HepG2 (cell line): ENCODE measurements around the gene ZFAND6. TPM values are rescaled to one million over a fixed set of nuclear protein-coding genes. Genes with fewer than 3 reads are reported as not detected.

ENCODE experiments used
- ATAC-seq: fragments of 200-7000 bp; cut with Tn5 transposase; 3 replicates; pipeline ENCODE4 v1.9.1; 2020; ENCODE audit warnings: mild to moderate bottlenecking, moderate library complexity
- BruUV-seq: library from RNA; stranded (reverse); fragments of 400-500 nt; replicated peaks from 2 replicates; lab custom pipeline; 2021; lab: Mats Ljungman, UMichigan
- CTCF ChIA-PET: fragments of 300-600 bp; formaldehyde crosslinking; extraction: SDS; loops from one replicate; lab custom pipeline; 2021; ENCODE audit warnings: low total read pairs, inconsistent platforms, low intra/inter-chr PET ratio; lab: Yijun Ruan, JAX
- POLR2A ChIA-PET: fragments of 350-600 bp; sonication (Branson Sonifier 250); formaldehyde crosslinking; loops from one replicate; lab custom pipeline; 2020; ENCODE audit warnings: antibody characterized with exemption, inconsistent platforms; lab: Yijun Ruan, JAX
- DNase-seq: peaks from one replicate; pipeline ENCODE4 v3.0.0-alpha.2; 2015; ENCODE audit warnings: low spot score
- FAIRE-seq: peaks from 3 replicates; lab custom pipeline; 2011; peaks lifted over from hg19 to GRCh38; lab: Jason Lieb, UNC
- H2AFZ ChIP-seq: one replicate; pipeline ENCODE4 v1.6.1; 2011; ENCODE audit warnings: low read length, inconsistent platforms
- H3K27ac ChIP-seq: fragments of 300-600 bp; 3 replicates; pipeline ENCODE4 v1.8.0; 2011; ENCODE audit warnings: mixed run types, mild to moderate bottlenecking, mixed read lengths, low read length, inconsistent platforms; ENCODE audit not compliant: insufficient read depth; ENCODE audit errors: extremely low read length
- H3K27me3 ChIP-seq, 2 experiments: fragments of 200-600 bp in 1 of 2; 2 replicates in 1 of 2; 3 replicates in 1 of 2; pipeline versions ENCODE4 v1.6.0 to v1.8.0; 2011; ENCODE audit warnings: low read length in 2 of 2, mild to moderate bottlenecking in 2 of 2, moderate library complexity in 2 of 2, inconsistent platforms in 1 of 2; ENCODE audit not compliant: insufficient read depth in 2 of 2, control insufficient read depth in 1 of 2
- H3K36me3 ChIP-seq, 2 experiments: fragments of 200-600 bp in 1 of 2; replicated peaks in 1 of 2; 2 replicates in 1 of 2; 3 replicates in 1 of 2; pipeline versions ENCODE4 v1.5.1 to v1.8.0; 2011; ENCODE audit warnings: low read length in 2 of 2, inconsistent platforms in 1 of 2; ENCODE audit not compliant: insufficient read depth in 2 of 2, control insufficient read depth in 1 of 2
- H3K4me1 ChIP-seq: 2 replicates; pipeline ENCODE4 v1.5.1; 2012; ENCODE audit warnings: low read length, inconsistent platforms; ENCODE audit not compliant: insufficient read depth
- H3K4me2 ChIP-seq: 2 replicates; pipeline ENCODE4 v1.6.0; 2011; ENCODE audit warnings: low read depth, low read length, inconsistent platforms
- H3K4me3 ChIP-seq, 3 experiments: fragments of 200-600 bp in 1 of 3; sonication (generic), shearing (Covaris generic) in 1 of 3; replicated peaks in 1 of 3; 2 replicates each; pipeline ENCODE4 v1.5.1; 2011 to 2016; ENCODE audit warnings: low read length in 3 of 3, inconsistent platforms in 2 of 3, low read depth in 2 of 3, mild to moderate bottlenecking in 2 of 3, control low read depth in 1 of 3, mixed read lengths in 1 of 3; ENCODE audit not compliant: insufficient read depth in 1 of 3
- H3K79me2 ChIP-seq: one replicate; pipeline ENCODE4 v1.6.1; 2011; ENCODE audit warnings: low read length, inconsistent platforms; ENCODE audit not compliant: insufficient read depth
- H3K9ac ChIP-seq: 2 replicates; pipeline ENCODE4 v1.6.0; 2011; ENCODE audit warnings: mild to moderate bottlenecking, low read depth, low read length, inconsistent platforms; ENCODE audit not compliant: insufficient read depth
- H3K9me3 ChIP-seq: 2 replicates; pipeline ENCODE4 v1.5.1; 2012; ENCODE audit warnings: mild to moderate bottlenecking, low read length
- H4K20me1 ChIP-seq: 2 replicates; pipeline ENCODE4 v1.6.0; 2011; ENCODE audit warnings: inconsistent platforms, mild to moderate bottlenecking, low read length, moderate library complexity; ENCODE audit not compliant: insufficient read depth
- BHLHE40 ChIP-seq: IDR thresholded peaks from 2 replicates; pipeline ENCODE4 v1.6.1; 2011; ENCODE audit warnings: low read length, improper control_type of control experiment
- CHD2 ChIP-seq: IDR thresholded peaks from 2 replicates; pipeline ENCODE4 v1.6.1; 2011; ENCODE audit warnings: low read depth, low read length, improper control_type of control experiment
- RCOR2 ChIP-seq: IDR thresholded peaks from 2 replicates; pipeline ENCODE4 v1.6.1; 2016; ENCODE audit warnings: missing biosample characterization, missing genetic modification reagents
- RNF219 ChIP-seq: sonication (generic); formaldehyde crosslinking; IDR thresholded peaks from 2 replicates; pipeline ENCODE4 v1.5.0; 2020; ENCODE audit warnings: mild to moderate bottlenecking, missing genetic modification reagents
- SIX1 ChIP-seq: sonication (generic); formaldehyde crosslinking; IDR thresholded peaks from 2 replicates; pipeline ENCODE4 v1.4.0; 2020; ENCODE audit warnings: missing genetic modification reagents, borderline replicate concordance
- SP1 ChIP-seq, 2 experiments: fragments of 450-650 bp in 1 of 2; sonication (generic) in 1 of 2; formaldehyde crosslinking in 1 of 2; IDR thresholded peaks; 2 replicates each; pipeline versions ENCODE4 v1.4.0 to v1.6.1; 2016 to 2020; ENCODE audit warnings: missing genetic modification reagents in 1 of 2
- STAT5B ChIP-seq: sonication (generic); formaldehyde crosslinking; IDR thresholded peaks from 2 replicates; pipeline ENCODE4 v1.4.0; 2020; ENCODE audit warnings: missing genetic modification reagents
- ZBTB7B ChIP-seq: sonication (generic); formaldehyde crosslinking; IDR thresholded peaks from 2 replicates; pipeline ENCODE4 v1.4.0; 2020; ENCODE audit warnings: missing genetic modification reagents
- ZFX ChIP-seq: sonication (generic); formaldehyde crosslinking; IDR thresholded peaks from 2 replicates; pipeline ENCODE4 v1.4.0; 2020; ENCODE audit warnings: mild to moderate bottlenecking, low read depth, missing genetic modification reagents, moderate library complexity
- ZKSCAN5 ChIP-seq: sonication (generic); formaldehyde crosslinking; IDR thresholded peaks from 2 replicates; pipeline ENCODE4 v1.5.1; 2020; ENCODE audit warnings: mild to moderate bottlenecking, missing genetic modification reagents
- ZNF260 ChIP-seq: sonication (generic); formaldehyde crosslinking; IDR thresholded peaks from 2 replicates; pipeline ENCODE4 v1.4.0; 2020; ENCODE audit warnings: missing genetic modification reagents, low read depth, mild to moderate bottlenecking, borderline replicate concordance
- WGBS: methylation state at CpG from one replicate; pipeline ENCODE4 v1.1.6; 2017; ENCODE audit warnings: low lambda C conversion rate; 5-methylcytosine and 5-hydroxymethylcytosine counted together
- in situ Hi-C: cut with HindIII; loops from 2 replicates; pipeline ENCODE4 v1.10.0; 2017; ENCODE audit warnings: low pct_unique_long_range_greater_than_20kb; ENCODE audit not compliant: extremely low pct_ligation_motif_present
- intact Hi-C: fragments of 100-400 bp; cut with micrococcal nuclease; formaldehyde crosslinking; loops from one replicate; pipeline ENCODE4 v1.10.0; 2022; ENCODE audit not compliant: unreplicated experiment
- polyA plus RNA-seq, 8 experiments: library from polyadenylated mRNA; depleted of rRNA in 3 of 8; stranded (reverse) in 7 of 8; unstranded in 1 of 8; fragments of >200 nt; fragmentation: Illumina TruSeq in 4 of 8; extraction: Trizol in 4 of 8; gene quantifications; 2 replicates each; pipeline versions ENCODE4 v1.2.1 to v1.2.3, GENCODE V29; 2011 to 2016; ENCODE audit warnings: low read depth in 4 of 8, missing spikeins in 1 of 8, mixed read lengths in 1 of 8; ENCODE audit not compliant: insufficient read depth in 1 of 8
- total RNA-seq, 5 experiments: library from RNA; depleted of rRNA; stranded (reverse); fragments of >200 nt; fragmentation: Illumina TruSeq; extraction: Trizol; gene quantifications; 2 replicates each; pipeline ENCODE4 v1.2.3, GENCODE V29; 2016; ENCODE audit warnings: low read depth in 1 of 5
- TF ChIP-seq, protein P1 (sequence below): IDR thresholded peaks from 2 replicates; pipeline ENCODE4 v1.6.1; 2012; ENCODE audit warnings: low read depth, low read length, improper control_type of control experiment
- TF ChIP-seq, protein P2 (sequence below): sonication (generic); formaldehyde crosslinking; IDR thresholded peaks from 2 replicates; pipeline ENCODE4 v1.9.0; 2021; ENCODE audit warnings: missing genetic modification reagents, mild to moderate bottlenecking, borderline replicate concordance
- TF ChIP-seq, protein P3 (sequence below): sonication (generic); formaldehyde crosslinking; IDR thresholded peaks from 2 replicates; pipeline ENCODE4 v1.4.0; 2020; ENCODE audit warnings: missing genetic modification reagents

Gene ZFAND6
- total and polyA plus RNA-seq, 2 of the 13 experiments (the other 11 are each of a cell fraction or from before 2014, with no cell fraction given) = 84.2 to 115 TPM

- BruUV-seq = no TSS peak
- POLR2A ChIA-PET = no interaction called here
- no peaks in the 10 kb centered on the region for H3K4me1 ChIP-seq
- no peaks in the 10 kb centered on the region for H3K9me3 ChIP-seq
- H3K9ac ChIP-seq = no peak overlapping the region
- no peak overlapping the region for H3K27ac ChIP-seq
- H3K36me3 ChIP-seq = peaks cover 6 to 15% of the 10 kb centered on the region in 2 experiments; a peak in 4 of 5 replicates
- no peaks in the 10 kb centered on the region for H4K20me1 ChIP-seq
- in situ Hi-C loops = no loop called here
- H3K27me3 ChIP-seq = no peaks in the 10 kb centered on the region
- FAIRE-seq (no peak), DNase-seq (no peak), ATAC-seq (no peak)
- no peak overlapping the region for H2AFZ ChIP-seq
- intact Hi-C loops = no loop called here
- TF ChIP-seq, protein P1, sequence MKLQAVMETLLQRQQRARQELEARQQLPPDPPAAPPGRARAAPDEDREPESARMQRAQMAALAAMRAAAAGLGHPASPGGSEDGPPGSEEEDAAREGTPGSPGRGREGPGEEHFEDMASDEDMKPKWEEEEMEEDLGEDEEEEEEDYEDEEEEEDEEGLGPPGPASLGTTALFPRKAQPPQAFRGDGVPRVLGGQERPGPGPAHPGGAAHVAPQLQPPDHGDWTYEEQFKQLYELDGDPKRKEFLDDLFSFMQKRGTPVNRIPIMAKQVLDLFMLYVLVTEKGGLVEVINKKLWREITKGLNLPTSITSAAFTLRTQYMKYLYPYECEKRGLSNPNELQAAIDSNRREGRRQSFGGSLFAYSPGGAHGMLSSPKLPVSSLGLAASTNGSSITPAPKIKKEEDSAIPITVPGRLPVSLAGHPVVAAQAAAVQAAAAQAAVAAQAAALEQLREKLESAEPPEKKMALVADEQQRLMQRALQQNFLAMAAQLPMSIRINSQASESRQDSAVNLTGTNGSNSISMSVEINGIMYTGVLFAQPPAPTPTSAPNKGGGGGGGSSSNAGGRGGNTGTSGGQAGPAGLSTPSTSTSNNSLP = no peak
- TF ChIP-seq ZBTB7B (CRISPR knock-in tag) (no peak), ZFX (no peak), RNF219 (no peak), CHD2 (no peak), ZNF260 (CRISPR knock-in tag) (no peak), RCOR2 (CRISPR knock-in tag) (no peak), SP1 (IDR thresholded peaks at IDR 0.05) (no peak), SP1 (CRISPR knock-in tag; IDR thresholded peaks at IDR 0.05) (no peak), STAT5B (CRISPR knock-in tag) (no peak), BHLHE40 (no peak), ZKSCAN5 (no peak), SIX1 (CRISPR knock-in tag) (no peak)
- TF ChIP-seq, protein P2, sequence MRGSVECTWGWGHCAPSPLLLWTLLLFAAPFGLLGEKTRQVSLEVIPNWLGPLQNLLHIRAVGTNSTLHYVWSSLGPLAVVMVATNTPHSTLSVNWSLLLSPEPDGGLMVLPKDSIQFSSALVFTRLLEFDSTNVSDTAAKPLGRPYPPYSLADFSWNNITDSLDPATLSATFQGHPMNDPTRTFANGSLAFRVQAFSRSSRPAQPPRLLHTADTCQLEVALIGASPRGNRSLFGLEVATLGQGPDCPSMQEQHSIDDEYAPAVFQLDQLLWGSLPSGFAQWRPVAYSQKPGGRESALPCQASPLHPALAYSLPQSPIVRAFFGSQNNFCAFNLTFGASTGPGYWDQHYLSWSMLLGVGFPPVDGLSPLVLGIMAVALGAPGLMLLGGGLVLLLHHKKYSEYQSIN (CRISPR knock-in tag) = no peak
- TF ChIP-seq, protein P3, sequence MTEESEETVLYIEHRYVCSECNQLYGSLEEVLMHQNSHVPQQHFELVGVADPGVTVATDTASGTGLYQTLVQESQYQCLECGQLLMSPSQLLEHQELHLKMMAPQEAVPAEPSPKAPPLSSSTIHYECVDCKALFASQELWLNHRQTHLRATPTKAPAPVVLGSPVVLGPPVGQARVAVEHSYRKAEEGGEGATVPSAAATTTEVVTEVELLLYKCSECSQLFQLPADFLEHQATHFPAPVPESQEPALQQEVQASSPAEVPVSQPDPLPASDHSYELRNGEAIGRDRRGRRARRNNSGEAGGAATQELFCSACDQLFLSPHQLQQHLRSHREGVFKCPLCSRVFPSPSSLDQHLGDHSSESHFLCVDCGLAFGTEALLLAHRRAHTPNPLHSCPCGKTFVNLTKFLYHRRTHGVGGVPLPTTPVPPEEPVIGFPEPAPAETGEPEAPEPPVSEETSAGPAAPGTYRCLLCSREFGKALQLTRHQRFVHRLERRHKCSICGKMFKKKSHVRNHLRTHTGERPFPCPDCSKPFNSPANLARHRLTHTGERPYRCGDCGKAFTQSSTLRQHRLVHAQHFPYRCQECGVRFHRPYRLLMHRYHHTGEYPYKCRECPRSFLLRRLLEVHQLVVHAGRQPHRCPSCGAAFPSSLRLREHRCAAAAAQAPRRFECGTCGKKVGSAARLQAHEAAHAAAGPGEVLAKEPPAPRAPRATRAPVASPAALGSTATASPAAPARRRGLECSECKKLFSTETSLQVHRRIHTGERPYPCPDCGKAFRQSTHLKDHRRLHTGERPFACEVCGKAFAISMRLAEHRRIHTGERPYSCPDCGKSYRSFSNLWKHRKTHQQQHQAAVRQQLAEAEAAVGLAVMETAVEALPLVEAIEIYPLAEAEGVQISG (CRISPR knock-in tag) = no peak
- CTCF ChIA-PET = no interaction called here
- 96% methylated on average over 2 of the region's 2 CpGs for WGBS
- H3K79me2 ChIP-seq = no peaks in the 10 kb centered on the region
- H3K4me3 ChIP-seq = no peak overlapping the region
- H3K4me2 ChIP-seq = no peak overlapping the region
Observed at GRCh38 chr15:80127911-80128310, 68.4 kb downstream of the ZFAND6 start.
